HG02885 (cell line): ENCODE measurements around the gene TMEM267.
"Not testable (repeated sequence)": the region's sequence is repeated elsewhere in the genome, so short reads cannot be mapped to it uniquely, and the experiment has no call there.

Experiments
- ATAC-seq: cut with Tn5 transposase; IDR thresholded peaks from one replicate; pipeline ENCODE4 v1.9.1; 2021; ENCODE audit warnings: mild to moderate bottlenecking; ENCODE audit not compliant: unreplicated experiment, poor library complexity

Gene TMEM267

DNA sequence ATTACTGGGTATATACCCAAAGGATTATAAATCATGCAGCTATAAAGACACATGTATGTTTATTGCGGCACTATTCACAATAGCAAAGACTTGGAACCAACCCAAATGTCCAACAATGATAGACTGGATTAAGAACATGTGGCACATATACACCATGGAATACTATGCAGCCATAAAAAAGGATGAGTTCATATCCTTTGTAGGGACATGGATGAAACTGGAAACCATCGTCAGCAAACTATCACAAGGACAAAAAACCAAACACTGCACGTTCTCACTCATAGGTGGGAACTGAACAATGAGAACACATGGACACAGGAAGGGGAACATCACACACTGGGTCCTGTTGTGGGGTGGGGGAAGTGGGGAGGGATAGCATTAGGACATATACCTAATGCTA, 18.2 kb downstream of the TMEM267 start:
- ATAC-seq: not testable (repeated sequence)

GRCh38 chr5:43461066-43461465, 22.6 kb downstream of the TMEM267 start:
- no peak for ATAC-seq

GRCh38 chr5:43456556-43456955, 27.1 kb downstream of the TMEM267 start:
- no peak for ATAC-seq

DNA sequence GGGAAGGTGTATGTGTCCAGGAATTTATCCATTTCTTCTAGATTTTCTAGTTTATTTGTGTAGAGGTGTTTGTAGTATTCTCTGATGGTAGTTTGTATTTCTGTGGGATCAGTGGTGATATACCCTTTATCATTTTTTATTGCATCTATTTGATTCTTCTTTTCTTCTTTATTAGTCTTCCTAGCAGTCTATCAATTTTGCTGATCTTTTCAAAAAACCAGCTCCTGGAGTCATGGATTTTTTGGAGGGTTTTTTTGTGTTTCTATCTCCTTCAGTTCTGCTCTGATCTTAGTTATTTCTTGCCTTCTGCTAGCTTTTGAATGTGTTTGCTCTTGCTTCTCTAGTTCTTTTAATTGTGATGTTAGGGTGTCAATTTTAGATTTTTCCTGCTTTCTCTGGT, 42.1 kb downstream of the TMEM267 start:
- ATAC-seq: not testable (repeated sequence)

DNA sequence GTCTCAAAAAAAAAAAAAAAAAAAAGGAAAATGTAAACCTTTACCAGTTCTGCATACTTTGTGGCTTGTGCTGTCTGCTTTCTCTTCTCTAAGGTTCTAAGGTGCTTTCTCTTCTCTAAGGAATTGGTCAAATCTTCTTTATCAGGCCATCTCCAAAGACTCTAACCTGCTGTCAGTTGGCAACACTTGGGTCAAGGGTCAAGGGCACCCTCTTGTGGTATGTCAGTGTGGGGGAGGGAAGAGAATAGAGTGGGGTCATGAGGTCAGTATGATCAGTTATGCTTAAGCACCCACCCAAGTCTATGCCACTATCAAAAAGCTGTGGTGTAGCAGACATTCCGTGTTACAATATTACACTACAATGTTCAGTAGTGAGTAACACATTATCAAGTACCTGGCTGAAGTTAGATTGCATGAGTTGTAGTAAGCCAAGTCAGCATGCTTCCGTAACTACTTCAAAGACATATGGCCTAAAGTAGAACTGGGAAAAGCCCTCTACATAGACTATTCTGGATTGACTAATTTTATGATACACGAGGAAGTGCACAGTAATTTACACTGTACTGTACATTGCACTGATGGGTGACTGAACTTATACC, 46.5 kb downstream of the TMEM267 start:
- no peak for ATAC-seq

DNA sequence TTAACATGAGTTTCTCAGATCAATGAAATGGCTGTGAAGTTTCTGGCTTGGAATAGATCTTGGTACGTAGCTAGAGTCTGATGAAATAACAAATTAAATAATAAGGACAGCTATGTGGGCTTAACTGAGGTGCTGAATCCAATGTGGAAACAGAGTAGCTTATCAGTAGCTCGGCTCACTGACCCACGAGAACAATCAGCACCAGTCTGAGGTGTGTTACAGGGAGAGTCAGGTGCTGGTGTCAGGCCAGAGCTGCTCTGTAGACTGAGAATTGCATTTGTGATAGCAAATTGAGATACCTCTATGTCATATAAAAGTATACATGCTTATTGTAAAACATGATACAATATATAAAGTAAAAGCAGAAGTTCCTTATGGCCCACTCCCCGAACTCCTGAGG, 50.3 kb downstream of the TMEM267 start:
- no peak for ATAC-seq

GRCh38 chr5:43432486-43433375, 50.9 kb downstream of the TMEM267 start:
- no peak for ATAC-seq

- no peak for ATAC-seq
These were observed 54.0 kb downstream of the TMEM267 start for GRCh38 chr5:43429706-43430105.

GRCh38 chr5:43429016-43429415, 54.6 kb downstream of the TMEM267 start:
- no peak for ATAC-seq

GRCh38 chr5:43427306-43427705, 56.4 kb downstream of the TMEM267 start:
- peak; percentile 40 for ATAC-seq

DNA sequence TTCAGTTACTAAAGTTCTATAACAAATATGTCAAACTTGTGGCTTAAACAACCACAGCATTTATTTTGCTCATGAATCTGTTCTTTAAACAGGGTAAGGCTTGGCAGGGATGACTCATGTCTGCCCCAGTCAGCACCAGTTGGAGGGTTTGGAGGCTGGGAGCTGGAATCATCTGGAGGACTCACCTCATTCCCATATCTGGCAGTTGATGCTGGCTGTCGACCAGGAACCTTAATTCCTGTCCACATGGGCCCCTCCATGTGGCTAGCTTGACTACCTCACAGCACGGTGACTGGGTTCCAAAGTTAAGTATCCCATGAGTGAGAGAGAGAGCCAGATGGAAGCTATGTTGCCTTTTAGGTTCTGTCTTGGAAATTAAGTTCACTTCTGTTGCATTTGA, 57.7 kb downstream of the TMEM267 start:
- ATAC-seq: no peak

DNA sequence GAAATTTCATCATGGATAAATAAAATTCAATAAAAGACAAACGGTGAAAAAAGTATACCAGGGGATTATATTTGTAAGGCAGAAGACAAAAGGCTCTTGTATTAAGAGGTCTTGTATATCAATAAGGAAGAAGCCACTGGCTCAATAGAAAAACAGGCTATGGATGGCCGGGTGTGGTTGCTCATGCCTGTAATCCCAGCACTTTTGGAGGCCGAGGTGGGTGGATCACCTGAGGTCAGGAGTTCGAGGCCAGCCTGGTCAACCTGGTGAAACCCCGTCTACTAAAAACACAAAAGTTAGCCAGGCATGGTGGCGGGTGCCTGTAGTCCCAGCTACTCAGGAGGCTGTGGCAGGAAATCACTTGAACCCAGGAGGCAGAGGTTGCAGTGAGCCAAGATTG, 60.6 kb downstream of the TMEM267 start:
- ATAC-seq: not testable (repeated sequence)

GRCh38 chr5:43422143-43422542, 61.5 kb downstream of the TMEM267 start:
- ATAC-seq: no peak

DNA sequence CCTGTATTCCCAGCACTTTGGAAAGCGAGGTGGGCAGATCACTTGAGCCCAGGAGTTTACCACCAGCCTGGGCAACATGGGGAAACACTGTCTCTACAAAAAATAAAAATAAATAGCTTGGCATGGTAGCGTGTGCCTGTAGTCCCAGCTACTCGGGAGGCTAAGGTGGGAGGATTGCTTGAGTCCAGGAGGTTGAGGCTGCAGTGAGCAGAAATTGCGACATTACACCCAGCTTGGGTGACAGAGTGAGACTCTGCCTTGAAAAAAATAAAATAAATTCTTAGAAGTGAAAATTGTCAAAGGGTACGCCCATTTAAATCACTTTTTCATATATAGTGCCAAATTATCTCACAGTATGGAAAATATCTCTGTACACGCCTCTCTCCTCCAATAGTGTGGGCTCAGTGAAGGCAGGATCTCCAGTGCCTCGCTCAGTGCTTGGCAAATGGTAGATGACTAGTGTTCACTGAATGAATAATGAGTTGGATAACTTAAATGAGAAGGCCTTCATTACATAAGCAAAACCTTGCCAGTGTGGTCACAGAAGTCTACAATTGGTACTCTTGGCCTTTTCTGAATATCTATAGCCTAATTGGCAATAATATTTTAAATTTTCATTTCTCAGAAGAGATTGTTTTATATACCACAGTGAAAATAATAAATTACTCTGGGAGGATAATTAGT, 62.1 kb downstream of the TMEM267 start:
- ATAC-seq: no peak

GRCh38 chr5:43420241-43420640, 63.4 kb downstream of the TMEM267 start:
- ATAC-seq: no peak

DNA sequence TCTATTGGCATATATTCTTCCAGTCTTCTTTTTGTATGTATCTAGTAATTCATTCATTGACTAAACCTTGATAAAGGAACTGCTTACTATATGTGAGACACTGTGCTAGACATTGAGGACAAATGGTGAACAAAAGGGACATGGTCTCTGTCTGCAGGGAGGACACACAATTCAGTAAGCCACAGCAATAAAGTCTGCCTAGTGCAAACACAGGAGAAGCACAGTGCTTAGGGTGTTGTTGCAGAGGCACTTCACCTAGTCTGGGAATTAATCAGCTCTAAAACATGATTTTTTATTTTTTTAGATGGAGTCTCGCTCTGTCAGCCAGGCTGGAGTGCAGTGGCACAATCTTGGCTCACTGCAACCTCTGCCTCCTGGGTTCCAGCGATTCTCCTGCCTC, 65.1 kb downstream of the TMEM267 start:
- ATAC-seq: no peak

GRCh38 chr5:43416803-43417394, 66.8 kb downstream of the TMEM267 start:
- no peak for ATAC-seq

- ATAC-seq: no peak
These were observed 67.5 kb downstream of the TMEM267 start for GRCh38 chr5:43415935-43416802.

DNA sequence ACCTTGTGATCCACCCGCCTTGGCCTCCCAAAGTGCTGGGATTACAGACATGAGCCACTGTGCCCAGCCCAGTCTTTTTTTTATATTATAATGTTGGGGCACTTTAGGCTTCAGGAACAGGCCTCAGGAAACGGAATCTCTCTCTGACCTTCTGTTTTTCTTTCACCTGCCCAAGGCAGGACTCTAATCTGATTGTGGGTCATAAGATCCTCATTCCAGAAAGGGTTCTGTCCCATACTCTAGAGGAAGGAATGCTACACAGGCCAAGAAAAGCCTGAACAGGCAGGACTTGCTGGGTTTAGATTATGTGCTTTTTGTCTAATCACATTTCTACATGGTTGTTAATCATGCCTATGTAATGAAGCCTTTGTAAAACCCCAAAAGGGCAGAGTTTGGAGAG, 69.7 kb downstream of the TMEM267 start:
- no peak for ATAC-seq

DNA sequence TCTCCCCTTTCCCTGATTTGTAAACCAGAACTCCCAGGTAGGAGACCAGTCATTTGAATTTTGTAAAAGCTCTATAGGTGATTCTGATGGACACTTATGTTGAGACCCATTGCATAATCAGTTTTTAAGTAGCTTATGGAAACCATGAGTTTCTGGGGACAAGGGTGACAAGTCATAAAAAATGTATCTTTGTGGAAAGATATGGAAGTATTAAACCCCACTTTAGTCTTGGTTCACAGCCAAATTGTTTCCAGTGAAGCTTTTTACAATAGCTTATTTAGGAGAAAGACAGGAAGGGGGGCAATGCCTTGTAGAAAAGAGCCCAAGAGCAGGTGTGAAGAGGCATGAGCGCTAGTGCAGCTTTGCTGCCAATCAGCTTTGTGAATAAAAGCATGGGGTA, 71.0 kb downstream of the TMEM267 start:
- no peak for ATAC-seq
